ENCODE measurements around the gene RAI1.

RAI1 gene

DNA sequence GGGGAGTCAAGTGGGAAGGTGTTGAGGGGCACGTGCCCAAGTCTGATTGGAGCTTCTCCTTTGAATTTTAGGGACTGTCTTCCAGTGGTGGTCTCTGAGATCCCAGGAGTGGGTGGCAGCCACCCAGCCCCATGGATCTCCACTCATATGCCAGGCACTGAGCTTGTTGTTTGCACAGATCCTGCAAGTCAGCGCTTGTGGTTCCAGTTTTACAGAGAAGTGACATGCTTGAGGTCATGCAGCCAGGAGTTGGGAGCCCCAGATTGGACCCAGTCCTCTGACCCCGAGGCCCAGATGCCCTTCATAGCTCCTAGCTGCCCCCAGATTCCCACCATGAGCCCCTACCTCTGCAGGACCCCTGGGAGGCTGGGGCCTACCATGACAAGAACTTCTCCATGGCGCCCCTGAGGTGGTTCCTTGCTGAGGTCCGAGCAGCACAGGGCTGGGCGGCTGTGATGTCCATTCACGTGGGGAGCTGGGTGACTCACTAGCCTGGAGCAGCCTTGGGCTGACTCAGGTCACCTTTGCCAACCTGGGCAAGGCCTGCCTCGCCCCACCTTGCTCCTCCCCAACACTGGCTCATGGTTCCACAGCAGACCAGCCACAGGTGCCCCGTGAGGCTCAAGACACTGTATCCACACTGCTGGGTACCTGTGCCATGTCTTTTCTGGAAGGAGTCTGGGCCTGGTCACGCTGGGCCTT lies 47.4 kb downstream of the RAI1 start:
- DNase-seq = no peak

DNA sequence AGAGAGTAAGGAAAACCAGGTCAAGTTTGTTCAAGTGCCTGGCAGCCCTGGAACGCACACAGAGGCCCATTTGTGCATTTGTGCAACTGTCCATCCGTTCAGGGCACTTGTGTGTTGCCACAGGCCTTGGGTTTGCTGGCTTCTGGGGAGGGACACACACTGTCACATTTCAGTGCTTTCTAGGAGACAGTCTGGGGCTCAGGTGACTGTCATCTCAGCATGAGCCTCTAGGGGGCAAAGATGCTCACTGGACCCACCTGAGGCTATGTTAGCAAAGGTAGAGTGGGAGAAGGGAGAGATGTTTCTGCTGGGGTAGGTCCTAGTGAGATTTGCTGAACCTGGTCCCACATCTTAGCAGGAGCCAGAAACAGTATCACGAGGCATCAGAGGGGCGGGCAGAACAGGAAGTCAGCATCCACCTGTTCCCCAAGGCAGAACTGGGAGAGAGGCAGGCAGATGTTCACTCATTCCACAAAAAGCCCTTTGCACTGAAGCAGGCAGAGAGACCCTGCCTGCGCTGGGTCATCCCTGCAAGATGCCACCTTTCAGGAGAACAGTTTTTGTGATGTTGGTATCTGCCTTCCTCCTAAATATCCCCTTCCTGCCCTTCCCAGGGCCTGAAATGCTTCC lies 48.5 kb downstream of the RAI1 start:
- peak in 11 of 51 donors; percentile 17 to 55 (median 28) for DNase-seq

DNA sequence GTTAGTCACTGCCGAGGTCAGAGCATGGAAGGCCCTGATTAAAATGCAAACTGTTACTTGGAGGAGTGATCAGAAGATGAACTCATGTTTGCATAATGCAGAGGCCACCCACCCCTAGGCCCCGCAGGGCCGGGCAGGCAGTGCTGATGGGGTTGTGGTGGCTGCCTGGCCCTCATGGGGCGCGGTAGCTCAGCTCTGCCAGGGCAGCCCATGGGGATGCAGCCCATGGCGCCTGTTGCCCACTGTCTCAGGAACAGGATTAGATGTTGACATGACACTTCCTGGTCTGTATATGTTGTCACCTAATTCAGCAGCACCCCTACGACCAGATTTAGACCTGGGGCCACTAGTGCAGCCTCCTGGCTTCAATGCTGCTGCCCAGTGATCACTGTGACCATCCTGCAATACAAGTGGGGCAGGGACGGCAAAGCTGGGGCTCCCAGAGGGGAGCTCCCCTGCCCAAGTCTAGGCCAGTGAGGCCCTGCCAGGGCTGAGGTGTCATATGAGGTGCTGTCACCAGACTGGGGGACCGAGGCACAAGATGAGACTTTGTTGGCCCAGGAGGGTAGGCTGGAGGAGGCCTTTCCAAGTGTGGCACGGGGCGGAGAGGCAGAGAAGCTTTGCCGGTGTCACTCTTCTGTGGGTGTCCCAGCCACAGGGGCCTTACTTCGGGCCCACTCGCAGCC lies 49.1 kb downstream of the RAI1 start:
- peak in 1 of 51 donors; percentile 20 for DNase-seq

DNA sequence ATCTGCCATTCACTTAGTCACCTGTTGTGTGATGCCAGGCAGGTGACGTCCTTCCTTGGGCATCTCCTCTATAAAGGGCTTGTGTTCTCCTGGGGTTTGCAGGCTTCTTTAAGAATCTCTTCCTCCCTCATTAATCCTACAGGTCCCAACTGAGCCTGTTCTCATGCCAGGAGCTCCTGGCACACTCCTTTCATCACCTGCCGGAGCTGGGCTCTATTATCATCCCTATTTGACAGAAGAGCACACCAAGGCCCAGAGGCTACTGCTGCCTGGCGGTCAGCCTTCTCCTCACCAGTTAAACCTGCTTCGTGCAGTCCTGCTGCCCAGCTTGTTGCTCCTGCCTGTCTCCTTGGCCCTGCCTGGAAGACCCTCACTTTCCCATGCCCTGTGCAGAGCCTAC lies 51.2 kb downstream of the RAI1 start:
- no peak for DNase-seq

DNA sequence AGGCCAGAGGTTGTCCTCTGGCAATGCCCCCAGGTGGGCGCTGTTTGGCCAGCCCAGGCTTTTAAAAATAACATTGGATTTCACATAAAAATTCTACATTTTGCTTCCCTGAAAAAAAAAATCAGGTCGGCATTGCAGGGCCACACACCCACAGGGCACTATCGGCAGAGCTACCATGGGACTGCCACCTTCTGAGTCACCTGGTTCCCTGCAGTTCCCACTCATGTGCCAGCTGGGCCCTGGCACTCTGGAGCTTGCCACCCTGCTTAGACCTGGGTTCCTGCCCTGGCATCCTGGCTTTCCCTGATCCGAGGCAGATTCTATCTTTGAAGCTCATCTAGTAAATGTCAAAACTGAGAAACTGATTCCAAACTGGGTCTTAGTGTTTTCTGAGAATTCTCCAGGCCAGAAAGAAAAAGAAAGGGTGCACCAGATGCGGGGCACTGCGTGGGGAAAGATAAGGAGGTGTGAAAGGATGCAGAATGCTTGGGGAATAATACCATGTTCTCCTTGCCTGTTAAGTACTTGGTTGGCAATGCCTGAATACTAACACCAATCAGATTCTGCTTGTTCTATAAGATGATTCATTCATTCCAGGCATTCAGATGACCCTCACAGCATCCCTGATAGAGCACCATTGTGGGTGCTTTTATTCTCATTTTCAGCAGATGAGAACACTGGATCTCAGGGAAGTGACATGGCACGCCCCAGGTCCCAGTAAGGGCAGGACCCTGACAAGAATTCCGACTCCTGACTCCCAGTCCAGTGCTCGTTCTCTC lies 51.8 kb downstream of the RAI1 start:
- DNase-seq = no peak

DNA sequence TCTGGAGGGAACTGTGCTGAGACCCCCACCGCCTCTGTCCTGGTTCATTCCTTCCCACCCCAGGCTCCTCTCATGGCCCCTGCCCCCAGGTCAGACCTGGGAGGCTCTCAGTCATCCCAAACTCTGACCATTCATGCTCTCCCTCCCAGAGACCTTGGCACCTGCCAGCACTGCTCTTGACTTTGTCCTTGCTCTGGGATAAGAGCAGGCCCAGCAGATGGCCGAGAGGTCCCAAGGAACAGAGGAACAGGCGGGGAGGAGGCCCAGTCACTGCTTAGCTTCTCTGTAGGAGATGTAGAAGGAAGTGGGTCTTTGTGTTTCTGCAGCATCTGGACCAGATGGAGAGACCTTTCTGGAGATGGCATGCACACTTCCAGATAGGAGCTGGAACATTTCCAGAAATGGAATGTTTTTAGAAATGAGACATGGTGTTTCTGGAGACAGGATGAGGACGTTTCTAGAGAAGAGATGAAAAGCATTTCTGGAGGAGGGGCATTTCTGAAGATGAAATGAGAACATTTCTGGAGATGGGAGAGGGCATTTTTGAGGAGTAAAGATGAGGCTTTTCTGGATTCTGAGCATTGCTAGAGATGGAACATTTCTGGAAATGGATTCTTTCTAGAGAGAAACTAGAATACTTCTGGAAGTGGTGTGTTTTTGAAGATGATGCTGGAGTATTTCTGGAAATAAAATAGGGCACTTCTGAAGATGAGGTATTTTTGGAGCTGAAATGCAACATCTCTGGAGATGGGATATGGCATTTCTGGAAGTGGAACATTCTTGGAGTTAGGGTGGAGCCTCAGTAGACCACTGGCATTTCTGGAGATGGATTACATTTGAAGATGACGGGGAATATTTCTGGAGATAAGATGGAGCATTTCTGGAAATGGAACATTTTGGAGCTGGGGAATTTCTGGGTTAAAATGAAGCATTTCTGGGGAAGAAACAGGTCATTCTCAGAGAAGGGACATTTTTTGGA lies 55.2 kb downstream of the RAI1 start:
- no peak for DNase-seq

DNA sequence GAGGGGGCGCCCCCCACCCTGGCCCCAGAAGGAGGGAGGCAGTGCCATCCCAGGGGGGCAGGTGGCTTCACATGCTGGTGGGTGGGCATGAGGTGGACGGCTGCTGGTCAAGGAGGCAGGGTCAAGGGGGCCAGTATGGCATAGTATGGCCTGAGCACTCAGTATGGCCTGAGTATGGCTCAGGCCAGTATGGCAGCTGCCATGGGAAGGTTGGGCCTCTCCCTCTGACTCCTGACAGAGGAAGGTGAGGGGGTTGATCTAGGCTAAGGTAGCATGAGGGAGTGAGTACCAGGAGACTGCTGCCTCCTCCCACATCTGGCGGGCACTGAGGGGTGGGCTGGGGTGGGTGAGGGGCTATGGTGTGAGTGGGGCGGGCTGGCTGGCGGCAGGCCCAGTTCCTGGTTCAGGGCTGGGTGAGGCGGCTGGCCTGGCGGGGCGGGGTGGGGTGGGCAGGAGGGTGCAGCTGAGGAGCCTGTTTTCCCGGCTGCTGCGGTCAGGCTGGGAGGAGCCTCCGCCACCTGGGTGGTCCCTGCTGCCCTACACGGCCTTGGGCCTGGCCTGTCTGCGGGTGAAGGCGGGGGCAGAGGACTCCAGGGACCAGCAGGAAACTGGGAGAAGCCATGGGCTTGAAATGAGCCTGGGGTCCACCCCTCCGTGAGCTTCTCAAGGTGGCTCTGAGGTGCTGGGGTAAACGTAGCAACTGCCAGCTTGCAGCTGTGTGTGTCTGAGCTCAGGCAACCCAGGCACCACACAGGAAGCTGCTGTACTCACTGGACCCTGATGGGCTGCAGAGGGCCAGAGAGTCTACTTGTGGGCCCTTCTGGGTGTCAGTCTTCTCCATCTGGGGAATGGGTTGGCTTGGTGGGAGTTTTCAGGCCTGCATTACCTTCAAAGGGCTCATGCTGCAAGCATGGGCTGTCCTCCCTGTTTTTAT lies 57.0 kb downstream of the RAI1 start:
- no peak for DNase-seq

DNA sequence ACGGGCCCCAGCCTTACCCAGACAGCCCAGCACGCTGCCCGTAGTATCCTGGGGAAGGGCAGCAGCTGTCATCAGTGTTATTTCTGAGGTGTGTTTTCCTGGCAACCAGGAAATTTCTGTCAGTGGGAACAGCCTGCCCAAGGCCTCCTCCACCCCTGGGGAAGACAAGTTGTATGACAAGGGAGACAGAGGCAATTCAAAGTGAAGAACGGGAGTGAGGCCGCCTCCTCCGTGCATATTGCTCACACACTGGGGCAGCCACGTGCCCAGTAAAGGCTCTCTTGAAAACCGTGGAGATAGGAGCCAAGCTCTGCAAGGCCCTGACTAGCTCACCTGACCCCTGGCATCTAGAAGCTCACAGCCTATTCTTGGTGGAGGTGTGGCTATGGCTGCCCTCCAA lies 57.6 kb downstream of the RAI1 start:
- peak in 10 of 51 donors; percentile 14 to 71 (median 36) for DNase-seq

DNA sequence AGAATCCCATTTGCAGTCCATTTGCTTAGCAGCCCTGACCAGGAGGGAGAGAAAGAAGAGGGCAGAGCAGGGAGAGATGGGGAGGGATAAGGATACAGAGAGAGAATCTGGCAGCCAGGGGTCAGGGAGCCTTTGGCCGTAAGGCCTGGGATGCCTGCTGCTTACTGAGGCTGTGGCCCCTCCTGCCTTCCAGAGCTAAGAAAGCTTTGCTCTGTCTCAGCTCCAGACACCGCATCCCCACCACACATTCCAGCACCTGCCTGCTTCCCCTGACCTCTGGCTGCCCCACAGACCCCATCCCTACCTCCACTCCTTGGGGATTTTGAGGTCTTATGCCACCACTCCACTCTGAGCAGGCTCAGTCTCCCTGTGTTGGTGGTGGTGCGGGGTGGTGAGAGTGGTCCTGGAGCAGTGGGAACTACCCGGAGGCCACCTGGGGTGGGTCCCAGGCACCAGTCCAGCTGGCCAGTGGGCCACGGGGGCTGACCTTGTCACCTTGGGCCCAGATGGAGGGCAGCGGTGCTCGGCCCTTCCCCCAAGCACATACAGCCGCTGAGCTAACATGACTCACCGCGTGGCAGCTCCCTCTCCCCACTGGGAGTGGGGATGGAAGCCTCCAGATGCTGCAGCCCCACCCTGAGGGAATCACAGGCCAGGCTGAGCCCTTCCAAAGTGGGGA lies 58.3 kb downstream of the RAI1 start:
- DNase-seq = peak in 30 of 51 donors; percentile 31 to 84 (median 61)

DNA sequence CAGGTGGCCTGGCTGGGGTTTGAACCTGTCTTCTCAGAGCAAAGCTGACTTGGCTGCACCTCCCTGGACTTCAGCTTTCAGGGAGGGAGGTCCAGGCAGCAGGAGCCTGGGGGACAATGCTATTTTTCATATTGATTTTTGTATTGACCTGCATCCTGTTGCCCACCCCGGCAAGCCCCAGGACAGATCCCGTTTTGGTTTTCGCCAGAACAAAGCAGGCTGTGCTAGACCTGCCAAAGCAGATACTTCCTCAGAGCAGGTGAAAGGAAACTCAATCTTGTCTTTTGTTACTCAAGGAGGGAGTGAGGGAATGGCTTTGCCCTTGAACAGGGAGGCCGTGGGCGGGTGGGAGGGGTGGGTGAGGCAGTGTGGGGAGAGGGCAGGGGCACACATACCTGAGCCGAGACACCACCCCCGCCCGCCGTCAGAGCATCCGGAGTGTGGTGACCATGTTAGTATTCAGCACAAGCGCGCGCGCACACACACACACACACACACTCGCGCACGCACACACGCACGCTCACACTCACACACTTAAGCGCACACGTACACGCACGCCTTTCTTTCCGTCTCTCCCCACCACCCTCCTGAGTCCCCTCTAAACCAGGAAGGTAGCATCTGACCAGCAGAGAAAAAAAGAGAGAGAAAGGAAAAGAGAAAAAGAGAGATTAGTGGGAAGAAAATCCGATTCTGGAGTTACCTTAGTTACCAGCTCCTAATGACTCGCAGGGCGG lies 59.5 kb downstream of the RAI1 start:
- peak in 19 of 51 donors; percentile 26 to 90 (median 44) for DNase-seq

DNA sequence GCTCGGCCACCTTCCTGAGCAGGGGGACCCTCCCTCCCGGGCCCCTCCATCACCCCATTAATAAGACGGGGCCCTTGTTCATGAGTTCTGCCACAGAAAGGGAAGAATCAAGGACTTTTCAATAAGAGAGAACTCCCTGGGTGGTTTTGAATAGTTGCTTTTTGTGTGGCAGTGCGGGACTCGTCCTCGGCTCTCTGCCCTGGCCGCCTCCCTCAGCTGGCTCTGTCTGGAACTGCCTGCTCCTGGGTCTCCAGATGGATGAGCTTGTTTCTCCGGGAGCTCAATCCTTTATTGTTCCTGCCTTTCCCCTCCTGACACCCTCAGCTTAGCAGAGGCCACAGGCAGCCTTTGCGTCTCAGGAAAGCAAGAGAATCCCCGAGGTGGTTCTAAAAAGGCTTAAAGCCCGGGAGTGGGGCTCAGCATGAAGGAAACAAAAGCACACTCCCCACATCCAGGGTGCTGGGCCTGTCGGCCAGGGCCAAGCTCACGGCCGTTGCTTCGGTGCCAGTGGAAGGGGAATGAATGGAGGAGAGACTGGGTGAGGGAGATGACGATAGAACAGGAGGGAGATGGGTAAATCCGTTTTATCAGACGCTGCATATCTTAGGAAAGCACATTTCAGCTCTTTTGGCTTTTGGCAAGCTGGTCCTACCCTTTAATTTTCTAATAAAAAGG lies 60.2 kb downstream of the RAI1 start:
- DNase-seq = peak in 47 of 51 donors; percentile 32 to 95 (median 75)

DNA sequence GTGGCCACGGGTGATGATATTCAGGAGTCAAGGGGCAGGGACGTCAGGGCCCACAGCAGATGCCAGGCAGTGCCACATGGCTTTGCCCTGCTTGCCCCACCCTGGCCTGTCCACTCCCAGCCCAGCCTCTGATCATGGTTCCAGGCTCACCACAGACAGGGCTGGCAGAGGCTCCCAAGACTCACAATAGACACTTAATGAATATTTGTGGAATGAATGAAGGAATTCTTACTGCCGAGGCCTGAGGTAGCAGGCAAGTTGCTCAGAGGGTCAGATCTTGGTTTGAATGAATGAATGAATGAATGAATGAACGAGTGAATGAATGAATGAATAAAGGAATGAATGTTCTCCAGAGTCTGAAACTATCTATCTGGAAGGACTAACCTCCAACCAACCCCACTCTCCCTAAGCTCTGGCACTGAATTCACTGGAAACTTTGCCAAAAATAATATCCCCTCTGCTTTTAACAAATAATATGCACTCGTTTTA lies 60.9 kb downstream of the RAI1 start:
- DNase-seq = peak in 17 of 51 donors; percentile 27 to 66 (median 40)

DNA sequence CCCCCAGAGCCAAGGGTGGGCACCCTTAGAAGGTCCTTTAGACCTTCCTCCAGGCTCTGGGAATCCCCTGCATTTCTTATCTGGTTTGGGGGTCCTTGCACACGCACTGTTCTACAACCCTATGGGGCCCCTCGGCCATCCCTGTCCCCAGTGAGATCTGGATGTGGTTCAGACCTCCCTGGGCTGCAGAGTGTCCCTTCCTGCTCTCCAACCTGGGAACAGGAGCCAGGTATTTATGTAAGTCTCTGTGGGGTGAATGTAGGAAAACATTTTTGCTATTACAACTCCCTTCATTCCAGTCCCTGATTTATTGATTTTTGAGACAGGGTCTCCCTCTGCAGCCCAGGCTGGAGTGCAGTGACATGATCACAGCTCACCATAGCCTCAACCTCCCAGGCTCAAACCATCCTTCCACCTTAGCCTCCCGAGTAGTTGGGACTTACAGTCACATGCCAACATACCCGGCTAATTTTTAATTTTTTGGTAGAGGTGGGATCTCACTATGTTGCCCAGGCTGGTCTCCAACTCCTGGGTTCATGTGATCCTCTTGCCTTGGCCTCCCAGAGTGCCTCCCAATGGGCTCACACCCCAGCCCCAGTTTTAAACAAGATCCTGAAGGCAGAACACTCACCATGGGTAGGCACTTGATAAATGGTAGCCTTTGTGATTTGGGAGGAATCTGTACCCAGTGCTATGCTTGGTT lies 61.6 kb downstream of the RAI1 start:
- no peak for DNase-seq

DNA sequence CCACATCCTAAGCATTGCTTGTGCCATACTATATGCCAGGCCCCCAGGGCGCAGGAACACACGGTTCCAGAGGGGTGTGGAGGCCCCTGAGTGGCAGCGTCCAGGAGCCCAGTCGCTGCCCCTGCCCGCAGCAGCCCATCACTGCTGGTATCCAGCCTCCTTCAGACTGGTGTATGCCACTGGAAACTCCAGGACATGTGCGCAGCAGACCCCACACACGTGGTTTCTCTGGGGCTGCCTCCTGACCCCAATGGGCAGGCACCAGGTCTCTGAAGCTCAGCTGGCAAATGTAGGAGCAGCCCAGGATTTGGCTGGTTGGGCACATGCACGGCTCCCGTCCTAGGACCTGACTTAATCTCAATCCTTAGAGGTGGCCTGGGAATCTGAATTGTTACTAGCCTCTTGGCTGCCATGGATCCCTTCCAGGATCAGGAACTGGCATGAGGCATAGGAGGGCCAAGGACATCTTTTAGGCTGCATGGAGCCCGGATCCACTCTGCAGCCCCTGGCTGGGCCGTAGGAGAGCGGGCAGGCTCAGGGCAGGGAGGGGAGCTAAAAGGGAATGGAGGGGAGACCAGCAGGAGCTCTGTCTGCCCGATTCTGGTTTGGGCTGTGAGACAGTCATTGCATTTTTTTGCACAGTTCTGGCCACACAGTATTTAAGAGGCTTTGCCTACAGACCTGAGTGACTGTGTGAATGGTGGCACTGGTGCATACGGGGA lies 62.3 kb downstream of the RAI1 start:
- DNase-seq = no peak

DNA sequence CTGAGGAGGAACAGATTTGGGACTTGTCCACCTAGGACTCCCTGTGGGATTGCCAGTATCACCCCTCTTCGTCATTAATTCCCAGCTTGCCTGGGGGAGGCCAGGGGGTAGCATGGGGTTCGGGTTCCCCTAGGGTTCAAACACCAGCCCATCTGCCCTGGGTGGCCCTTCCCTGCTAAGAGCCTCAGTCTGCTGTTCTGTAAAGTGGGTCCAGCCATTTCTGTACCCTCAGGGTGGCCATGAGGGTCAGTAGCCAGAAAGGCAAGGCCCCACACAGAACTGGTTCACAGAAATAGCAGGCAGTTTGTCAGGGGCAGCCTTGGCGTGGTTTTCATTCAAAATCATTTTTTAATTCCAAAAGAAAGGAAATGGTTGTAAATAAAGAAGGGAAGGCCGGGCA lies 62.9 kb downstream of the RAI1 start:
- DNase-seq = no peak
